ENCODE data around the gene PUM2.
"Not testable (repeated sequence)": the region's sequence is repeated elsewhere in the genome, so short reads cannot be mapped to it uniquely, and the experiment has no call there.

Gene PUM2

GRCh38 chr2:20382965-20383810 is 32.5 kb upstream of the PUM2 start:
- Histone ChIP-seq H3K27ac (no peak overlapping the region), H3K27me3 (replicated peaks) (no peaks in the 10 kb centered on the region), H3K36me3 (replicated peaks) (no peaks in the 10 kb centered on the region), H3K4me3 (ENCODE audit: low read depth, low read length) (no peak overlapping the region)
- no peak for TF ChIP-seq CTCF (IDR thresholded peaks at IDR 0.05; ENCODE audit: low read depth, low read length, missing control alignments)
- in situ Hi-C loops (cut with HindIII; ENCODE audit: low pct_ligation_motif_present, low sequenced_read_pairs): no loop called here
- DNase-seq: peak; percentile 22

- Histone ChIP-seq H3K27ac (no peak overlapping the region), H3K4me3 (ENCODE audit: low read depth, low read length) (no peak overlapping the region), H3K27me3 (replicated peaks) (no peaks in the 10 kb centered on the region), H3K36me3 (replicated peaks) (no peaks in the 10 kb centered on the region)
- in situ Hi-C loops (cut with HindIII; ENCODE audit: low pct_ligation_motif_present, low sequenced_read_pairs): no loop called here
- TF ChIP-seq CTCF (IDR thresholded peaks at IDR 0.05; ENCODE audit: low read depth, low read length, missing control alignments): no peak
- peak; percentile 65 for DNase-seq
Measured at GRCh38 chr2:20381457-20381856, 30.8 kb upstream of the PUM2 start.

GRCh38 chr2:20378891-20379519 is 28.4 kb upstream of the PUM2 start:
- Histone ChIP-seq H3K4me3 (ENCODE audit: low read depth, low read length) (no peak overlapping the region), H3K27me3 (replicated peaks) (no peaks in the 10 kb centered on the region), H3K36me3 (replicated peaks) (no peaks in the 10 kb centered on the region), H3K27ac (no peak overlapping the region)
- DNase-seq: peak; percentile 67
- peak; percentile 98 for TF ChIP-seq CTCF (IDR thresholded peaks at IDR 0.05; ENCODE audit: low read depth, low read length, missing control alignments)
- in situ Hi-C loops (cut with HindIII; ENCODE audit: low pct_ligation_motif_present, low sequenced_read_pairs): no loop called here

- in situ Hi-C loops (cut with HindIII; ENCODE audit: low pct_ligation_motif_present, low sequenced_read_pairs): no loop called here
- no peak for DNase-seq
- Histone ChIP-seq H3K36me3 (replicated peaks) (no peaks in the 10 kb centered on the region), H3K4me3 (ENCODE audit: low read depth, low read length) (no peak overlapping the region), H3K27me3 (replicated peaks) (no peaks in the 10 kb centered on the region), H3K27ac (no peak overlapping the region)
- TF ChIP-seq CTCF (IDR thresholded peaks at IDR 0.05; ENCODE audit: low read depth, low read length, missing control alignments): no peak
Measured at GRCh38 chr2:20378341-20378740, 27.7 kb upstream of the PUM2 start.

- no peak for TF ChIP-seq CTCF (IDR thresholded peaks at IDR 0.05; ENCODE audit: low read depth, low read length, missing control alignments)
- no peak overlapping the region for H3K27ac ChIP-seq
- in situ Hi-C loops (cut with HindIII; ENCODE audit: low pct_ligation_motif_present, low sequenced_read_pairs): no loop called here
- H3K27me3 ChIP-seq (replicated peaks): no peaks in the 10 kb centered on the region
- no peak overlapping the region for H3K4me3 ChIP-seq (ENCODE audit: low read depth, low read length)
- no peaks in the 10 kb centered on the region for H3K36me3 ChIP-seq (replicated peaks)
- DNase-seq: no peak
Measured at GRCh38 chr2:20377741-20378140, 27.1 kb upstream of the PUM2 start.

GRCh38 chr2:20374982-20375381 is 24.3 kb upstream of the PUM2 start:
- DNase-seq; H3K36me3 ChIP-seq (replicated peaks); H3K27me3 ChIP-seq (replicated peaks); H3K4me3 ChIP-seq (ENCODE audit: low read depth, low read length); in situ Hi-C loops (cut with HindIII; ENCODE audit: low pct_ligation_motif_present, low sequenced_read_pairs); H3K27ac ChIP-seq: not testable (repeated sequence)
